HFF-Myc (cell line): ENCODE measurements around the gene CREM.

Source experiments
- DNase-seq: peaks from one replicate; pipeline ENCODE4 v3.0.0-alpha.2; 2011; ENCODE audit warnings: low read depth; ENCODE audit errors: extremely low read depth
- H3K4me3 ChIP-seq: replicated peaks from 2 replicates; pipeline ENCODE4 v1.5.1; 2011; ENCODE audit warnings: low read depth, mild to moderate bottlenecking, control low read depth, low read length
- TF ChIP-seq, protein P1 (sequence below): IDR thresholded peaks from 2 replicates; pipeline ENCODE4 v1.5.1; 2012; ENCODE audit warnings: mild to moderate bottlenecking, low read depth, low read length, control low read depth; ENCODE audit errors: missing control alignments

Gene CREM

DNA sequence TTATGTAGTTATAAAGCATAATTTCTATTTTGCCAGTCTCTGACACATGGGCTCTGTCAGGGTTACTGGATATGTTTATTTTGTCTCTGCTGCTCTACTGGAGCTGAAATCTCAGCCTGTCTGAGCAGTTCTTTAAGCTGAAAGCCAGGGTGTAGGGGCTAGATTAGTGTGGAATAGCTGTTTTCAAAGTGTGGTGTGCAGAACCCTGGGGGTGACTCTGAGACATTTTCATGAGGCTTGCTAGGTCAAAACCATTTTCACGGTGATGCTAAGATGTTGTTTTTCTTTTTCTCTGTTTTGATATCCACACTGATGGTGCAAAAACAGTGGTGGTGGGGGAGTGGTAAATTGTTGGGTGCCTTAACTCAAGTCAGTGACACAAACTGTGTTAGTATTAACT is 45.5 kb downstream of the CREM start:
- no peak for DNase-seq
- H3K4me3 ChIP-seq: no peak overlapping the region
- TF ChIP-seq, protein P1, sequence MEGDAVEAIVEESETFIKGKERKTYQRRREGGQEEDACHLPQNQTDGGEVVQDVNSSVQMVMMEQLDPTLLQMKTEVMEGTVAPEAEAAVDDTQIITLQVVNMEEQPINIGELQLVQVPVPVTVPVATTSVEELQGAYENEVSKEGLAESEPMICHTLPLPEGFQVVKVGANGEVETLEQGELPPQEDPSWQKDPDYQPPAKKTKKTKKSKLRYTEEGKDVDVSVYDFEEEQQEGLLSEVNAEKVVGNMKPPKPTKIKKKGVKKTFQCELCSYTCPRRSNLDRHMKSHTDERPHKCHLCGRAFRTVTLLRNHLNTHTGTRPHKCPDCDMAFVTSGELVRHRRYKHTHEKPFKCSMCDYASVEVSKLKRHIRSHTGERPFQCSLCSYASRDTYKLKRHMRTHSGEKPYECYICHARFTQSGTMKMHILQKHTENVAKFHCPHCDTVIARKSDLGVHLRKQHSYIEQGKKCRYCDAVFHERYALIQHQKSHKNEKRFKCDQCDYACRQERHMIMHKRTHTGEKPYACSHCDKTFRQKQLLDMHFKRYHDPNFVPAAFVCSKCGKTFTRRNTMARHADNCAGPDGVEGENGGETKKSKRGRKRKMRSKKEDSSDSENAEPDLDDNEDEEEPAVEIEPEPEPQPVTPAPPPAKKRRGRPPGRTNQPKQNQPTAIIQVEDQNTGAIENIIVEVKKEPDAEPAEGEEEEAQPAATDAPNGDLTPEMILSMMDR: no peak

DNA sequence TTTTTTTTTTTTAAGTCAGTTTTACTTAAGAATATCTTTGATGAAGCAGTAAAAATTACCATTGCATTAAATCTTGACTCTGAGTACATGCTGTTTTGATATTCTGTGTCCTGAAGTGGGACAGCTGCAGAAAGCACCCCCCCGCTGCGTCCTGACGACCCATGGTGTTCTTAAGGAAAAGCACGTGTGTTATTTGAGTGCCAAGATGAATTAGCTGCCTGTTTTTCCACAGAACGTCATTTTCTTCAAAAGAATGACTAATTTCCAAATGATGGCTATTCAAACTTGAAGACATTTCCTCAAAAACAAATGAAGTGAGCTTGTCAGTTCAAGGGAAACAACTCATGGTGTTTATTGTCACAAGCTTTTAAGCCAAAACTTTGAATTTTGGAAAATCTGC is 45.9 kb downstream of the CREM start:
- no peak overlapping the region for H3K4me3 ChIP-seq
- DNase-seq: no peak
- TF ChIP-seq, protein P1: no peak

DNA sequence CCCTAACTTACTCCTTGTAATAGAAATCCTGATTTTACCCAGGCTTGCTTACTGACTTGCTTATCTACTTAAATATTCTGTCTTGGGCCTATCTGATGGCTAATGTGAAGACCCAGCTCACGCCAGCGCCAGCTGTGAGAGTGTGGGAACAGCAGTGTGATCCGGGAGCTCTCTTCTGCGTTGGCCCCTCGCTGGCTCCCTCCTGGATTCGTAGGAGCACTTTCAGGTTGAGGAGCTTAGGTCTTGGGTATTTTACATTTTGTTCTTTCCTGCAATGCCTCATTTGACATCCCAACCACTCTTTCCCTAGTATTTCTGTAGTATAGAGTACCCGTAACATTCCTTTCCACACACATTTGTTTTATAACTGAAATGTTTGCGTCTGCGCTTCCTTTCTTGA is 51.7 kb downstream of the CREM start:
- no peak for DNase-seq
- TF ChIP-seq, protein P1: no peak
- H3K4me3 ChIP-seq: no peak overlapping the region

DNA sequence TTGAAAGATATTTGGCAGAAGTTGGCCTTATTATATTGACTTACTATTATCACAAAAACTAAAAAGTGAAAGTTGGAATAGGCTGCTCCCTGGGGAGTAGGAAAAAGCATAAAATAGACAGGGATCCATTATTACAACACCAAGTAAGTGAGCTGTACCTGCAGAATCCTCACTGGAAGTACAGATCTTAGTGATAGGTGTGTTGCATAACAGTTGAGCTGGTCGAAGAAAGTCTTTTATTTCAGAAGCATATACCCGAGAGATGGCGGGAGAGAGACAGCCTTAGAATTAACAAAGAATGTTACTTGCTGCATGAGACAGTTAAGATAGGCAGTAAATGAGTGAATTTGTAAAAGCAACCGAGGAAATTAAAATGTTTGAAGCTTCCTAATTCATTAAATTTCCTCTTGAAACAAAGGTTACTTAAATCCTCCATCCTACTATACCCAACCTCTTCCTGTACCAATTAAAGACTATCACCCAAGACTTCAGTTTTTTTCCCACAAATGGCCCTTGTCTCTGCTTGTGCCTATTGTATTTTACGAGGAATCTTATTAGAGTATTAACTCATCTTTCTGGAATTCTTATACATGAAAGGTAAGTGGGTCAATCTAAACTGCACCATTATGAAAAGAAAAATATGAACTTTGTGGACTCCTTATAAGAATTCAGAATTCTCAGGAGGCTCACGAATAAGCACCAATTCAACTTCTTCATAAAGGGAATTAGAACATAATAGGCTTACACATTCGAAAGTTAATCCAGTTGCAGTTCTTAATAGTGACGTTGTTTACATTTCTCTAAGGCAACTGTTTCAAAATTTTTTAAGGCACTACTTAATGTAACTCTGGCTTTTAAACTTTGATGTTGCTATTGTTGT is 56.2 kb downstream of the CREM start:
- DNase-seq: no peak
- H3K4me3 ChIP-seq: no peak overlapping the region
- TF ChIP-seq, protein P1: no peak

DNA sequence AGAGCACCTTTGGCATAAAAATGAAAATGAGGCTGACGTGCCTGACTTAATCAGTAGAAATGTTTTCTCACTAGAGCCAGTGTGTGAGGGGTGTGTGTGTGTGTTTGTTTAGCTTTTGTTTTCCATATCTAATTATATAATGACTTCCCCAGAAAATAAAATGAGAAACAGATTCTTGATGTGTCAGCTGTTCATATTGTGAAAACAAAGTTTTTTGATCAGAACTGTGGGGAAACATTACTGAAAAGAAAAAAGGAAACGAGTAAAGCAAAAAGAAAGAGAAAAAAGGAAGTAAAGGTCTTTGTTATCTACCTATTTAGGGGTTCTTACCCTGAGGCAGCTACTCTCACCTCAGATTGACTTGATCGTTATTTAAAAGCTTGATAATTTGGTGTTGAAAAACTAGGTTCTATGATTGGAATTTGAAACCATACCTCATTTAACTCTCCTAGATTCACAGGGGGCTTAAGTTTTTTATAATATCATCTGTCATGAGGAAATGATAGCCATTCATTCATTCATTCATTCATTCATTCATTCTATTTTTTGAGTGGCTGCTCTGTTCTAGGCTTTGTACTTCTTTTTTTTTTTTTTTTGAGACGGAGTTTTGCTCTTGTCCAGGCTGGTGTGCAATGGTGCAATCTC is 58.0 kb downstream of the CREM start:
- no peak for DNase-seq
- no peak overlapping the region for H3K4me3 ChIP-seq
- TF ChIP-seq, protein P1: no peak

DNA sequence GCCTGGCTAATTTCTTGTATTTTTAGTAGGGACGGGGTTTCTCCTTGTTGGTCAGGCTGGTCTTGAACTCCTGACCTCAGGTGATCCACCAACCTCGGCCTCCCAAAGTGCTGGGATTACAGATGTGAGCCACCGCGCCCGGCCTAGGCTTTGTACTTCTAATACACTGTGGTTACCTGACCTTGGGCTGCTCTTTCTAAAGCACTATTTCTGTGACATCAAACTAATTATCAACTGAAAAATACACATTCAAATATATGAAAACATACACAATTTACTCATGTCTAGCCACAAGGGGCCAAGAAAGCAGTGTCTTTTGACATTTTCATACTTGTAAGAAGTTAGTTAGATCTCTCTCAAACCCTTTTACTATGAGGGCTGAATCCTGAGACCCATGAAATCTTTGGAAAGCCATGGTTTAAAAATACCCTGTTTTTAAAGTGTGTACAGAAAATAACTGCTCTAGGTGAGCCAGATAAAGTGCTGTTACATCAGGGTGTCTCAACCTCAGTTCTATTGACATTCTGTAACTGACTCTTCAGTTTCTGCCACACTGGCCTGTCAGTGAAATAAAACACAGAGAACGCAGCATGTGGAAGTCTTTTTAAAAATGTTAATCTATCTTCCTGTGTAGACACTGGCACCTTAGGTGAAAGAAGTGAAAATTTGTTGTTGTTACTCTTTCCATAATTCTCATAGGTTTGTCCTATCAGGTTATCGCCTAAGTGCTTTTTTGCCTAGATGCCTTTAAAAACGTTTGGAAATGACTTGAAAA is 58.8 kb downstream of the CREM start:
- TF ChIP-seq, protein P1: no peak

More for the DNA sequence above, 58.8 kb downstream of the CREM start:
- H3K4me3 ChIP-seq: no peak overlapping the region
- no peak for DNase-seq
